Measurements from ENCODE around the gene LGR5.

LGR5 gene

GRCh38 chr12:71438670-71439361, 782 bp upstream of the LGR5 start:
- in situ Hi-C loops (cut with HindIII; ENCODE audit: low sequenced_read_pairs): no loop called here

GRCh38 chr12:71439362-71439612, 311 bp upstream of the LGR5 start:
- in situ Hi-C loops (cut with HindIII; ENCODE audit: low sequenced_read_pairs): no loop called here

GRCh38 chr12:71440345-71440762, 756 bp downstream of the LGR5 start:
- in situ Hi-C loops (cut with HindIII; ENCODE audit: low sequenced_read_pairs): no loop called here

GRCh38 chr12:71440763-71441748, 1.5 kb downstream of the LGR5 start:
- in situ Hi-C loops (cut with HindIII; ENCODE audit: low sequenced_read_pairs): no loop called here

GRCh38 chr12:71441836-71442566, 2.4 kb downstream of the LGR5 start:
- in situ Hi-C loops (cut with HindIII; ENCODE audit: low sequenced_read_pairs): no loop called here

- in situ Hi-C loops (cut with HindIII; ENCODE audit: low sequenced_read_pairs): no loop called here
Observed at GRCh38 chr12:71442567-71442931, 3.0 kb downstream of the LGR5 start.

GRCh38 chr12:71445071-71445470, 5.5 kb downstream of the LGR5 start:
- in situ Hi-C loops (cut with HindIII; ENCODE audit: low sequenced_read_pairs): no loop called here

- in situ Hi-C loops (cut with HindIII; ENCODE audit: low sequenced_read_pairs): no loop called here
Observed at GRCh38 chr12:71447691-71448132, 8.1 kb downstream of the LGR5 start.

GRCh38 chr12:71448150-71448581, 8.6 kb downstream of the LGR5 start:
- in situ Hi-C loops (cut with HindIII; ENCODE audit: low sequenced_read_pairs): no loop called here

- in situ Hi-C loops (cut with HindIII; ENCODE audit: low sequenced_read_pairs): no loop called here
Observed at GRCh38 chr12:71449373-71450070, 9.9 kb downstream of the LGR5 start.

- in situ Hi-C loops (cut with HindIII; ENCODE audit: low sequenced_read_pairs): no loop called here
Observed at GRCh38 chr12:71452006-71452405, 12.4 kb downstream of the LGR5 start.

- in situ Hi-C loops (cut with HindIII; ENCODE audit: low sequenced_read_pairs): no loop called here
Observed at GRCh38 chr12:71455028-71455737, 15.6 kb downstream of the LGR5 start.

GRCh38 chr12:71456316-71456715, 16.7 kb downstream of the LGR5 start:
- in situ Hi-C loops (cut with HindIII; ENCODE audit: low sequenced_read_pairs): no loop called here

GRCh38 chr12:71456990-71457389, 17.4 kb downstream of the LGR5 start:
- in situ Hi-C loops (cut with HindIII; ENCODE audit: low sequenced_read_pairs): no loop called here

GRCh38 chr12:71460318-71460717, 20.7 kb downstream of the LGR5 start:
- in situ Hi-C loops (cut with HindIII; ENCODE audit: low sequenced_read_pairs): no loop called here

GRCh38 chr12:71460850-71461609, 21.4 kb downstream of the LGR5 start:
- in situ Hi-C loops (cut with HindIII; ENCODE audit: low sequenced_read_pairs): no loop called here

GRCh38 chr12:71461787-71462328, 22.3 kb downstream of the LGR5 start:
- in situ Hi-C loops (cut with HindIII; ENCODE audit: low sequenced_read_pairs): no loop called here

GRCh38 chr12:71465796-71466195, 26.2 kb downstream of the LGR5 start:
- in situ Hi-C loops (cut with HindIII; ENCODE audit: low sequenced_read_pairs): no loop called here

- in situ Hi-C loops (cut with HindIII; ENCODE audit: low sequenced_read_pairs): no loop called here
Observed at GRCh38 chr12:71469258-71469750, 29.7 kb downstream of the LGR5 start.
